ENCODE measurements around the gene DCDC2C. TPM values are rescaled to one million over a fixed set of nuclear protein-coding genes. Genes with fewer than 3 reads are reported as not detected.

The DCDC2C gene
- polyA plus RNA-seq, 1 of the 3 experiments (the other 2 are of a cell fraction): not detected

DNA sequence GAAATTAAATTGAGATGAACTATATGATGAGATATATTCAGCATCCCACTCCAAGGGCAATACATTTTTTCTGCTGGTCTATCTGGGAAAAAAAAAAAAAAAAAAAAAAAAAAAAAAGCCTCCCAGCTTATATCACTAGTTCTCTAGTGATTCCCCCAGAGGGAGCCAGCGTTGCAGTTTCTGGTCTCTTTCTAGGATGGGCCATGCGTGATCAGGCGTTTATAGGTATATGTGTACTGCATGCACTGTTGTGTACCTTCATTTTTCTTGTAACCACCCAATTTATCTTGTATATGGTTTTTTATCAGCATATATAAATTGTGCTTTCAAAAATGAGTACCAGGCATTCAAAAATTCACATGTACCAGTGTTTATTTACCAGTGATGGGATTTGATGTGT lies 35.1 kb downstream of the DCDC2C start:
- no peaks in the 10 kb centered on the region for H3K9me3 ChIP-seq
- H2AFZ ChIP-seq (ENCODE audit: low read depth): no peak overlapping the region
- H3K27me3 ChIP-seq (ENCODE audit: insufficient read depth): no peaks in the 10 kb centered on the region
- H3K4me1 ChIP-seq (ENCODE audit: control insufficient read depth in 1 of 2, insufficient read depth in 2 of 2, low read depth in 1 of 2, low read length in 1 of 2): no peaks in the 10 kb centered on the region
- no peak overlapping the region for H3K4me3 ChIP-seq (ENCODE audit: low read depth in 2 of 2, low read length in 1 of 2)
- CTCF ChIA-PET: interaction anchor here (0.6 to 6.6 kb wide), 7 partner anchors 10 to 67 kb away, joined by 3 to 45 read pairs (median 4); no protein-coding TSS in a partner anchor
- H3F3A ChIP-seq (replicated peaks; ENCODE audit: insufficient read depth): no peaks in the 10 kb centered on the region
- H3K9ac ChIP-seq: no peak overlapping the region
- POLR2A ChIA-PET: no interaction called here
- no peaks in the 10 kb centered on the region for H3K9me2 ChIP-seq
- peak; percentile 72 for DNase-seq
- H3K79me2 ChIP-seq (ENCODE audit: insufficient read depth): no peaks in the 10 kb centered on the region
- H3K27ac ChIP-seq (ENCODE audit: low read depth in 2 of 2, low read length in 1 of 2): no peak overlapping the region
- WGBS (ENCODE audit: low lambda C conversion rate): 6% methylated on average over 3 of the region's 3 CpGs
- no peak overlapping the region for H3K4me2 ChIP-seq
- TF ChIP-seq MEF2A (IDR thresholded peaks at IDR 0.05; ENCODE audit: borderline replicate concordance, low read depth): no peak
- TF ChIP-seq SIN3A (IDR thresholded peaks at IDR 0.05; ENCODE audit: borderline replicate concordance, low read depth, low read length): no peak
- no peak for TF ChIP-seq GABPA (IDR thresholded peaks at IDR 0.05; ENCODE audit: low read depth)
- TF ChIP-seq RAD21 (IDR thresholded peaks at IDR 0.05; ENCODE audit: low read length): peak; percentile 58
- TF ChIP-seq, protein P1, sequence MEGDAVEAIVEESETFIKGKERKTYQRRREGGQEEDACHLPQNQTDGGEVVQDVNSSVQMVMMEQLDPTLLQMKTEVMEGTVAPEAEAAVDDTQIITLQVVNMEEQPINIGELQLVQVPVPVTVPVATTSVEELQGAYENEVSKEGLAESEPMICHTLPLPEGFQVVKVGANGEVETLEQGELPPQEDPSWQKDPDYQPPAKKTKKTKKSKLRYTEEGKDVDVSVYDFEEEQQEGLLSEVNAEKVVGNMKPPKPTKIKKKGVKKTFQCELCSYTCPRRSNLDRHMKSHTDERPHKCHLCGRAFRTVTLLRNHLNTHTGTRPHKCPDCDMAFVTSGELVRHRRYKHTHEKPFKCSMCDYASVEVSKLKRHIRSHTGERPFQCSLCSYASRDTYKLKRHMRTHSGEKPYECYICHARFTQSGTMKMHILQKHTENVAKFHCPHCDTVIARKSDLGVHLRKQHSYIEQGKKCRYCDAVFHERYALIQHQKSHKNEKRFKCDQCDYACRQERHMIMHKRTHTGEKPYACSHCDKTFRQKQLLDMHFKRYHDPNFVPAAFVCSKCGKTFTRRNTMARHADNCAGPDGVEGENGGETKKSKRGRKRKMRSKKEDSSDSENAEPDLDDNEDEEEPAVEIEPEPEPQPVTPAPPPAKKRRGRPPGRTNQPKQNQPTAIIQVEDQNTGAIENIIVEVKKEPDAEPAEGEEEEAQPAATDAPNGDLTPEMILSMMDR (IDR thresholded peaks at IDR 0.05): peak; percentile 30; the same call in 1 of the 2 replicates
- no peaks in the 10 kb centered on the region for H4K20me1 ChIP-seq (ENCODE audit: insufficient read depth)
- no peaks in the 10 kb centered on the region for H3K36me3 ChIP-seq (replicated peaks in 1 of 2; ENCODE audit: control insufficient read depth in 1 of 2, insufficient read depth in 2 of 2, low read length in 1 of 2)

DNA sequence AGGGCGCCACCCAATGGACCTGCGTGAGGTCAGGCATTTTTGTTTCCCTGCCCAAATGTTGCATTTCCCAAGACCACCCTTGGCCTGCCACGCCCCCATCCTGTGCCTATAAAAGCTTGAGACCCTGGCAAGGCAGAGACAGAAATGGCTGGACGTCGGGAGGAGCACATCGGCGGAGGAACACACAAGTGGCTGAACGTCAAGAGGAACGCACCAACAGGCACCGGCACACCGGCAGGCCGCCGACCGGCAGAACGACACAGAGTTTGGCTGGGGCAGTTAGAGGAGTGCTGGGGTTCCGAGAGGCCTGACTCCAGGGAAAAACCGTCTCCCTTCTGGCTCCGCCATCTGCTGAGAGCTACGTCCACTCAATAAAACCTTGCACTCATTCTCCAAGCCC lies 35.9 kb downstream of the DCDC2C start:
- POLR2A ChIA-PET: no interaction called here
- Histone ChIP-seq H3K9ac (no peak overlapping the region), H4K20me1 (ENCODE audit: insufficient read depth) (no peaks in the 10 kb centered on the region), H3K27ac (ENCODE audit: low read depth in 2 of 2, low read length in 1 of 2) (no peak overlapping the region), H3F3A (replicated peaks; ENCODE audit: insufficient read depth) (no peaks in the 10 kb centered on the region), H3K9me2 (no peaks in the 10 kb centered on the region), H3K36me3 (replicated peaks in 1 of 2; ENCODE audit: control insufficient read depth in 1 of 2, insufficient read depth in 2 of 2, low read length in 1 of 2) (no peaks in the 10 kb centered on the region), H2AFZ (ENCODE audit: low read depth) (no peak overlapping the region), H3K9me3 (no peaks in the 10 kb centered on the region), H3K4me1 (ENCODE audit: control insufficient read depth in 1 of 2, insufficient read depth in 2 of 2, low read depth in 1 of 2, low read length in 1 of 2) (no peaks in the 10 kb centered on the region), H3K4me3 (ENCODE audit: low read depth in 2 of 2, low read length in 1 of 2) (no peak overlapping the region), H3K27me3 (ENCODE audit: insufficient read depth) (no peaks in the 10 kb centered on the region), H3K4me2 (no peak overlapping the region), H3K79me2 (ENCODE audit: insufficient read depth) (no peaks in the 10 kb centered on the region)
- no peak for TF ChIP-seq EZH2phosphoT487 (IDR thresholded peaks at IDR 0.05; ENCODE audit: borderline replicate concordance, low read depth)
- TF ChIP-seq NRF1 (IDR thresholded peaks at IDR 0.05; ENCODE audit: low read depth, low read length): no peak
- TF ChIP-seq, protein P2, sequence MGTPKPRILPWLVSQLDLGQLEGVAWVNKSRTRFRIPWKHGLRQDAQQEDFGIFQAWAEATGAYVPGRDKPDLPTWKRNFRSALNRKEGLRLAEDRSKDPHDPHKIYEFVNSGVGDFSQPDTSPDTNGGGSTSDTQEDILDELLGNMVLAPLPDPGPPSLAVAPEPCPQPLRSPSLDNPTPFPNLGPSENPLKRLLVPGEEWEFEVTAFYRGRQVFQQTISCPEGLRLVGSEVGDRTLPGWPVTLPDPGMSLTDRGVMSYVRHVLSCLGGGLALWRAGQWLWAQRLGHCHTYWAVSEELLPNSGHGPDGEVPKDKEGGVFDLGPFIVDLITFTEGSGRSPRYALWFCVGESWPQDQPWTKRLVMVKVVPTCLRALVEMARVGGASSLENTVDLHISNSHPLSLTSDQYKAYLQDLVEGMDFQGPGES (IDR thresholded peaks at IDR 0.05; ENCODE audit: low read depth, low read length): no peak
- TF ChIP-seq TCF12 (IDR thresholded peaks at IDR 0.05): no peak
- TF ChIP-seq GABPA (IDR thresholded peaks at IDR 0.05; ENCODE audit: low read depth): no peak
- DNase-seq: no peak
- WGBS (ENCODE audit: low lambda C conversion rate): 62% methylated on average over 19 of the region's 19 CpGs
- CTCF ChIA-PET: interaction anchor here (0.8 to 6.6 kb wide), 7 partner anchors 10 to 66 kb away, joined by 3 to 45 read pairs (median 4); no protein-coding TSS in a partner anchor
